Fibroblast of skin of right biceps (primary cell): Measurements from ENCODE around the gene SEL1L3.
"Not testable (repeated sequence)": the region's sequence is repeated elsewhere in the genome, so short reads cannot be mapped to it uniquely, and the experiment has no call there.

ENCODE experiments used
- DNase-seq: peaks from one replicate; pipeline ENCODE4 v3.0.0-alpha.2; 2013

The SEL1L3 gene

DNA sequence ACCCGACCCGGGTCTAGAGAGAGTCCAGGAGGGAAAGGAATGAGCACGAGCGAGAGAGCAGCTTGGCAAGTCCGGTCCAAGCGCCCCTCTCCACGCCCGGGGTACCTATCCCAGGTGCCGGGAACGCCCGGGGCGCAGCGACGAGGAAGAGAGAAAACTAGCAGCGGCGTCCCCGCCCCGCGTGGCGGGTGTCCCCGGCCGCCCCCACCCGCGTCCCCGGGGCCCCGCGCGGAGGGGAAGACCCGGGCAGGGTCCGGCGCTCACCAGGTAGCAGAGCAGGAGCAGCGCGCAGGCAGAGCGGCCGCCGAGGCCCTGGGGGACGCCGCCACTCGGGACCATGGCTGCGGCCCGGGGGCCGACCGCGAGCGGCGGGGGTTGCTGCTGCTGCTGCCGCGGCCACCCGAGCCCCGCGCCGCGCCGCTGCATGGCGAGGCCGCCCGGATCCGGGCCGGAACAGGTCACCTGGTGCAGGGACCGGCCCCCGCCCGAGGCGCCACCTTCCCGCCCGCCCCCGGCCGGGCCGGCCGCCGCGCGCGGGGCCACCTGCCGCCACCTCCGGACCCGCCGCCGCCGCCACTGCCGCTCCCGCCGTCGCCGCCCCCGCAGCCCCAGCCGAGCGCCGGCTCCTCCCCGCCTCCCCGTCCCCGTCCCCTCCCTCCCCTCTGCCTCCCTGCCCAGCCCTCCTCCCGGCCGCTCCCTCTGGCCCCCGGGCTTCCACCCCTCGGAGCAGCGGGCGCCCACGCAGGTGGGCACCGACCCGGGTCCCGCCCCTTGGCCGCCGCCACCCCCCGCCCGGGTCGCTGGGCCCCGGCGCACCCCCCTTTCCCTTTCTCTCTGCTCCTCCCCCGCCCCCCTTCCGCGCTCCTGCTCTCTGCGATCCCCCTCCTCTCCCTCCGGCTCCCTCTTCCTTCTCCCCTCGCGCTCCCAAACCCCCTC is at the start of gene SEL1L3:
Gene SEL1L3 (minus strand): TSS at position 578 of the 936 bp plus-strand sequence. CDS start 152 bp downstream, at position 426.
- no peak for DNase-seq

DNA sequence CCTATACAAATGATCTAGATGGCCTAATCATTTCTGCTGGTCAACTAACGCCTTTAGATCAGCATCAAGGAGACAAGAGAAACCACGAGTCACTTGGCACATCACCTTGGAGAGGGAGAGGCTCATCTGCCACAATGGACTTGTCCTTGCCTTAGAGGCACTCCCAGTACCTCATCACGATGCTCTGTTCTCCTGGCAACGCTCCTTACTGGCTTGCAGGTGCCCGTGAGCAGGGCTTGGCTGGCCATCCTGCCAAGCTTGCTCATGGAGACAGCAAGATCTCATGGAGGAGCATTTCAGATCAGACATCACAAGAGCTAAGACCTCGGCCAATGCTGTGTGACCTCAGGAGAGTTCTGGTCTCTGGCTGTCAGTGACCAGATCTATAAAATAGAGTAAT is 48.6 kb upstream of the SEL1L3 start:
- no peak for DNase-seq

DNA sequence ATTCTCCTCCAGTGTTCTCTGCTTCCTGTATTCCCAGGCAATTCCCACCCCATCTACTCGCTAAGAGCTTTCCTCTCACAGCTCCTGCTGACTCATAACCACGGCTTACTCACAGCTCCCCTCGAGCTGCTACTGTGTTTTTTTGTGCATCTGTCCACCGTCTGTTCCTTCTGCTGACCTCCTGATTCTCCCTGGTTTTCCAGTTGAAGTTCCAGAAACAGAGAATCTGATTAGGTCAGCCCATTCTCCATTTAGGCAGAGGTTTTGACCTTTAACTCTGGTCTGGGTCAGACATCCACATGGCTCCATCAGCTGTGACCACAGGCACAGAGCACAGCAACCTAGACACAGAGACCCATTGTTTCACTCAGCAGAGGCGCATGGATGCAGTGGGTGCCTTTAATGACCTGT is 45.7 kb upstream of the SEL1L3 start:
- DNase-seq: peak; percentile 96

DNA sequence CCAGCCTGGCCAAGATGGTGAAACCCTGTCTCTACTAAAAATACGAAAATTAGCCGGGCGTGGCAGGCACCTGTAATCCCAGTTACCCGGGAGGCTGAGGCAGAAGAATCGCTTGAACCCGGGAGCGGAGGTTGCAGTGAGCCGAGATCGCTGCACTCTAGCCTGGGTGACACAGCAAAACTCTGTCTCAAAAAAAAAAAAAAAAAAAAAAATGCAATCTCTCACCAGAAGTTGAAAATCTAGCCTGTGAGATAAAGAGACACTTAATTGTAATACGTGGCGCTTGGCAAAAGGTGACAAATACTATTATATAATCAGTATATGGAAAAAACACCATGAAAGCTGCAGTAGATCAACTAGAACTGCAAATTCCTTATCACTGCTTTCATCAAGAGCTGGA is 43.3 kb upstream of the SEL1L3 start:
- not testable (repeated sequence) for DNase-seq

DNA sequence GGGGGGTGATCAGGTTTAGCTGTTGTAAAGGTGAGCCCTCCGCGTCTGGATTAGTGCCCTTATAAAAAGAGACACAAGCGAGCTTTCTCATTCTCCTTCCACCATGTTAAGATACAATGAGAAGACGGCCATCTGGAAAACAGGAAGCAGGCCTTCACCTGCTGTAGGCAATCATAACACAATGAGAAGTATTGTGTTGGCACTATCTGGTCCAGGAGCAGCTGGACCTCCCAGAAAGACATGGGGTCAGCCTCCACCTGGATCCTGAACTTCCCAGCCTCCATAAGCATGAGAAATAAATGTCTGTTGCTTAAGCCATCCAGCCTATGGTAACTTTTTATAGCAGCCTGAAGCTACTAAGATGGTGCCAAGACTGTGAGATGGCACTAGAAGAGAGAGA is 42.6 kb upstream of the SEL1L3 start:
- DNase-seq: no peak

DNA sequence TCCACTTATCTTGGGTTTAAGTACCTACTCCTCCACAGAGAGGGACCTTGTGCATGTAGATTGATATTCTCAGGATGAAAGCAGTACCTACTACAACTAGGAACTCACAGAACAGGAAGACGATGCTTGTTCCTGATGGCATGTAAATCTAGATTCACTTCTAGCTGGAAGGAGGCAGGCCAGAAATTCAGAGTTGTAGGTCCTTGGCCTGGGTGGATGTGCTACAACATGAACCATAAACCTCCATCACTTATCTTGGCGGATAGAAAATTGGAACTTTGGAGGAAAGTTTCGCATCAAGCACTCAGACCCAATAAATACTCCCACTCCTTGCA is 41.9 kb upstream of the SEL1L3 start:
- DNase-seq: no peak

DNA sequence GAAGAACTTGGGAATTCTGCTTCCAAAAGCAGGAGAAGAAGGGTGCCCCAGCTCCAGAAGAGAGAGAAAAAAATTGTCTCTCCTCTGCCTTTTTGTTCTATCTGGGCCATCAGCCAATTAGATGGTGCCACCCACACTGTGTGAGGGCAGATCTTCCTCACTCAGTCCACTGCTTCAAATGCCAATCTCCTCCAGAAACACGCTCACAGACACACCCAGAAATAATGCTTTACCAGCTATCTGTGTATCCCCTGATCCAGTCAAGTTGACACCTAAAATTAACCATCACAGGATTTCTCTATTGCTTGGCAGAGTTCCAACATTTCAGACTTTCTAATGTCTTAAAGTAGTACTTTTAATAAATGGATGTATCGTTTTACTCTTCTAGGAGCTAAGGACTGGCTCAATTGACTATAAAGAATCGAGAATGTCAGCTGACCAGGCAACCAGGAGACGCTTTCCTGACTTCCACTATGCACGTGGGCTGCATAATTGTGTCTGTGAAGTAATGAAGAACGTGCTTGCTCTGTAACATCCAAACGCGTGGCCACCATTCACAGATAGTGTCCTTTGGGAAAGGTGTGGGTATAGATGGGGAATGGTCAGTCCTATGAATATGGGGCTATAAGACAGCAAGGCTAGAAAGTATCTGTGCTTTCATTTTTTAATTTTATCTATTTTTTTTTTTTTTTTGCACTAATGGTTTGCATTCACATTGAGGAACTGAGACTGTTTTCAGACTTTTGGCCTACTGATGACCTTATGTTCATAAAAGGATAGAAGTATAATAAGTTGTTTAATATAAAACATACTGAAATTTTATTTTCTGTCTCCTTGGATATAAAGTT is 41.3 kb upstream of the SEL1L3 start:
- no peak for DNase-seq

DNA sequence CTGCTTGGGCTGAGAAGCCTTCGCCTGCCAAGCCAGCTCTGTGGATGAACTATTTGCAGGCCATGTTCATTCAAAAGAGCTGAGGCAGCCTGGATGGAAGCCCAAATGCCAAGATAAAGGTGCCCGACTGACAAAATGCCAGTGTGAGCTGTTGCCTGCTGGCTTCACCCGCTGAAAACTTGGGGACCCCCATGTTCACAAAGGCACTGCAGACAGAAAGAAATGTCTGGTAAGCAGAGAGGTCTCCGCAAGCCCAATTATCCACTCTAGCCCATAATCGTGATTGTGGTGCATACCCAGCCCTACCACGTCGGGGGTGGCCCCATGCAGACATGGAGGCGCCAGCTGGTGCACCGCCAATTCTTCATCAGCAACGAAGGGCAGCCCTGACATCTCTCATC is 38.2 kb upstream of the SEL1L3 start:
- DNase-seq: no peak

DNA sequence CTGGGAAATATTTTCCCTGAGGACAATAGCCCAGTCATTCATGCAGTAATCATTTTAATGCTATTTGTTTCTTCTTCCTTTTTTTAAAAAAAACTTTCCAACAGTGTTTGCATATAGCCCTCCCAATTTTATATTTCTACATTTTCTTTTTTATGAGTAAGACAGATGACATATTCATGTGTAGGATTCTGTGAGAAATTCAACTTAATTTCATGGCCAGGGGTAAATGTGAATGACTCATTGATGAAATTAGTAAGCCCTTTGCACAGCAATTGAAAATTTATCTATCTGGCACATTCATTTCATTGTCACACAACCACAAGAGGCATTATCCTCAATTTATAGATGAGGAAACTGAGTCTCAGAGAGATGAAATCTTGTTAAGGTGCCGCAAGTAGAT is 37.5 kb upstream of the SEL1L3 start:
- peak; percentile 76 for DNase-seq

DNA sequence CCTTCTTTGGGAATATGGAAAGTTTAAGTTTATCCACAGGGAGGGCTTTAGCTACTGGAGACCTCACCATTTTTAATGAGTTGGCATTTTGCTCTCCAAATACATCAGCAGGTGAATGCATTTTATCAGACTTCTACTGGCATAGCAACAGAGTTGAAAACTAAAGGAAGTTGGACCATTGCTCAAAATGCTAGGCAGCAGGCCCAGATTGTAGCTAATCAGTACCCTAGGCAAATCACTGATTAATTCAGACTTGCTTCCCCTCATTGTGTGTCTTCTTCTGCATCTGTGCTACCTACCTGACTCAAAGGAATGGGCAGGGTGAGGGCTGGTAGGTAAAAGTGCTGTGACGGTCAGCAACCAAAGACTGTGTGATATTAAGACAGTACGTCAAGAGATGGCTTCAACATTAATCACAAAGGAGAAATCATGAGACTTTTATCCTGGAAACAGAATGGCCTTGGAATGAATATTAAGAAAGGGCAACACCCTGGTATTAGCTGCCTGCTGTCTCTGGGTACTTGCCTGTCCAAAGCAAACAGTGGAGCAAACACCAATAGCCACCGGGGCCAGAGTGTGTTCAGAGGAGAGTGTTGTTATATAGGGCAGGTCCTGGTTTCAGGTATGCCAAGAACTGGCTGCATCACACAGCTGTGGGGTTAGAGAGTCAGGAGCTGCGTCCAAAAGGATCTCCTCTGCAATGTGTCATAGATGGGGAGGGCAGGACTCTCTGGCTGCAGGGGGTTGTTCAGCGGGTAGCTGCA is 34.2 kb upstream of the SEL1L3 start:
- DNase-seq: no peak

DNA sequence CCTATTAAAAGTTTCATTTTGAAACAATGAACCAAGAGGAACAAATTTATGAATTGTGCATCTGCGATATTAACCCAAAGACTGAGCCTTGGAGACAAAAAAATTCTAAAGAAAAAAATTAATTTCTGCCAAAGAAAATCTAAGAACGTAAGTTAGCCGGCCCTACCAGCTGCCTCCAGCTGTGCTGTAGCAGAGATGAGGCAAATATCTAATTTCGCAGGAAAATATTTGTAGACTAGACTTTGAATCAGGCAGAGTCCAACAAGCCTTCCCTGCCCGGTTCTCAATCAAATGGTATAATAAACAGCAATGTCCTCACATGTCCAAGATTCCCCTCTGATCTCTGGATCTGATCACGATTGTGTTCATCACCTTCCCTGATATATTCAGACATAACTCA is 30.0 kb upstream of the SEL1L3 start:
- DNase-seq: no peak

DNA sequence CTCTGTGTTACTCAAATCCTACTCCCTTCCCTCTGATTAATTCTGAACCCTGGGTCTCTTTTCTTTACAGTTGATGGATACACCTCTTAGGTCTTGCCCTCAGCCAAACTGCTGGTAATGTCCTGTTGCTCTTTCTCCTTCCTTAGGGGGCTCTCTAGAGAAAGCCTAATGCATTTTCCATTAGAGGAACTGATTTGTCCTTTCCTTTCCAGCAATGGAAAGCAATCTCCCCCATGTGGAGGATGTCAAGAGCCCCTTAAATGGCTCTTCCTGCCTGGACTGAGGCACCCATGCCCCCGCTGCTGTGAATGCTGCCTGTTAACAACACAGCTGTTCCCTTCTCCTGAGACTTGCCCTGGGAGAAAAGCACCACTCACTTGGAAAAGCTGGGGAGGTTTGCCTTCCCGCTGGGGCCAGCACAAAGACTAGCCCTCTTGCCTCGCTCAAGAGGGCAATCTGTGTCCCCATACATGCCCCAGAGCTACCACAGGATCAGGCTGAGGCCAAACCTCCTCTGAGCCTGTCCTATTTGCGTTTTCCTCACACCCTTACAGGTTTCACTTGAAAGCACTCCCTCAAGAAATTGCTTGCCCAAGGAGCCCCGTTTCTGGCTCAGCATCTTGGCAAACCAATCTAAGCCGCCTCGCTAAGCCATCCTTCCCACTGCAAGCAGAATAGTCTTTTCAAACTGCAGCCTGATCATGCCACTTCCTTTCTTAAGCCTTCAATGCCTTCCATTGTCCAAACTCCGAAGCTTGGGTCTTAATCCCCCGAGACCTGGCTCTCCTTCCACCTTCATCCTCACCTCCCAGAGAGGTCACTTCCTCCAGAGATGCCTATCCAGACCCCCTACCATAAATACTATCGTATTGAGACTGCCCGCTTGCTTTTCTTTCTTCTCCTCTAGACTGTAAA is 28.0 kb upstream of the SEL1L3 start:
- DNase-seq: no peak

DNA sequence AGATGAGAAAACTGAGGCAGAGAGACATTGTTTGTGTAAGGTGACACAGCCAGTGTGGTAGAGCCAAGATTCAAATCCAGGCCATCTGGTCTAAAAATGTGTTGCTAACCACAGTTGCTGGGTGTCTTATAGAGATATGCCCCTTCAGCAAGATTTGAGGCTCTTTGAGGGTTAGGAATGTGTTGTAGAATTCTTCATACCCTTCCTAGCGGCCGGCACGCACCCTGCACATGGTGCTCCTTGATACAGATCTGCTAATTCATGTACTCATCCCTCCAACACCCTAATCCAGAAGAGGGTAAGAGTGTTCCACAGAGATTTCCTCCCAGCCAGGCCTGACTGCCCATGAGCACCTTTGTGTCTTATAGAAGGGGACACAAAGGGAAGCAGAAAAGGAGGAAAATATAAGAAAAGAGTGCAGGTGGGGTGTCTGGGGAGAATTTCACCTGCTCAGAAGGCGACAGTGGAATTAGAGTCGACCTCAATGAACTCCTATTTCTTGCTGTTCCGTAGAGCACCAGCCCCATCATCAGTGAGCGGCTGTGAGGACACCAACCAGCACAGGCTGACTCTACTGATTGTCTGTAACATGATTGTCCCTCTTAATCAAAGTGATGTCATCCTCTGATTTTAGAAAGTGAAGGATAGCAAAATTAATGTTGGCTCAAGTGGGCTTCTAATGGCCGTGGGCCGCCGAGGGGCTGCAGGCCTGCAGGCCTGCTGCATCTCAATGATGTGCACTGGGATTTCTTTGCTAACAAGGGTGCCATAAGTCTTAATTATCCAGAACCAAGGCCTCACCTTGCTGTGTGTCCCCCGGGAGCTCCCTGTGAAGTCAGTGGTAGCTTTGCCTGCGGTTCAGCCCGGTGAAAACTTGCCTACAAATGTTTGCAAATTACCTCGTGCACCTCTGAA is 27.1 kb upstream of the SEL1L3 start:
- no peak for DNase-seq

DNA sequence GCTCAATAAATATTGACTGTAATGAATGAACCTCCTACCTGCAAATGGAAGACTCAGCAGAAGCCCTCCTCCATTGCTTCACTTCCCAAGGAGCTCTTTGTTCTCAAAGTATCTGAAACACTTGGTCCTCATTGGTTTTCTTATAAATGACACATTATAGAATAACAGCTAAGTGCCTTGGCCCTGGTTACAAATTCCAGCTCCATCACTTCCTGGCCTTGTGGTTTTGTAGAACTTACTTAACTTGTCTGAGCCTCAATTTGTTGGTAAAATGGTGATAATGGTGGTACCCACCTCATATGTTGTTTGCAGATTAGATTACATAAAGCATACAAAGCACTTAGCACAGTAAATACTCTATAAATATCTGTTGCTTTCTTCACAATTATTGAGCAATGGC is 26.0 kb upstream of the SEL1L3 start:
- DNase-seq: peak; percentile 60

DNA sequence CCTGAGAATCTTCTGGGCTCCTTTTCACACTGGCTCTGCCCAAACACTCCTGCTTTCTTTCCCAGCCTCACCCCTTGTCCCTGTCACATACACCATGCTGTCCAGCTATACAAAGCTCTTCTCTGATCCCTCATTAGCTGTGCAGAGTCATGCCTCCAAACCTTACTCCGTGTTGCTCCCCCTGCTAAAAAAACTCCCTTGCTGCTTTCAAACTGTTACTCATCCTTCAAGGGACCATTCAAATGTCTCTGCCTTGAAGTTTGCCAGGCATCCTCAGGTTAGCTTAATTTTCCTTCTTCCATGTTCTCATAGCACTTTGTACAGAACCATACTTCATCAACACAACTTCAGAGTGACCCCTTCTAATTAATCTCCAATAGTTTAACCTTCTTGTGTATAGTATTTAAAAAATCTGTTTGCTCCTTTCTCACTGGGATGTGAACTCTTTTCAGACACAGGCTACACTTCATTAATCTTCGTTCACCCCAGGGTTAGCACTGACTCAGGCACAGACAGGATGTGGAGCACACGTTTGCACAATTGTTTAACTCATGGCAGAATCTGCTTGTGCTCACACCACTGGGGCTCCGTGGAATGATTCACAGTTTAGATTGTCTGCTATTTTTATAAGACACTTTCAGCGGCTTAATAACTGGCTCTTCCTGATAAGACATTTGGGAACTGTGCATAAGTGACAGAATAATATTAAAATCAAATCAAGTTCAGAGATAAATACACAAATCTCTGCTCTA is 21.4 kb upstream of the SEL1L3 start:
- DNase-seq: peak; percentile 87

DNA sequence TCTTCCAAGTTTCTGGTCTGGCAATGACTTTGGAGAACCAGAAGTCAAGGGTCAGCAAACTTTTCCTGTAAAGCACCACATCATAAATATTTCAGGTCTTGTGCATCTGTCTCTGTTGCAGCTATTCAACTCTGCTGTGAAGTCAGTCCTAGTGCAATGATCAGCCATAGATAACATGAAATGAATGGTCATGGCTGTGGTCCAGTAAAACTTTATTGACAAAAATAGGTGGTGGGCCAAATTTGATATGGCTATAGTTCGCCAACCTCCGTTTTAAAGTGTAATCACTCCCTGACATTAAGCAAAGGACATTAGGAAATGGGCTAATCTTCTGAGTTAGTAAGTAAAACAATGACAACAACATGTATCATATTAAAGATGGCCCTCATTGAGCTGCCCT is 20.8 kb upstream of the SEL1L3 start:
- DNase-seq: no peak

DNA sequence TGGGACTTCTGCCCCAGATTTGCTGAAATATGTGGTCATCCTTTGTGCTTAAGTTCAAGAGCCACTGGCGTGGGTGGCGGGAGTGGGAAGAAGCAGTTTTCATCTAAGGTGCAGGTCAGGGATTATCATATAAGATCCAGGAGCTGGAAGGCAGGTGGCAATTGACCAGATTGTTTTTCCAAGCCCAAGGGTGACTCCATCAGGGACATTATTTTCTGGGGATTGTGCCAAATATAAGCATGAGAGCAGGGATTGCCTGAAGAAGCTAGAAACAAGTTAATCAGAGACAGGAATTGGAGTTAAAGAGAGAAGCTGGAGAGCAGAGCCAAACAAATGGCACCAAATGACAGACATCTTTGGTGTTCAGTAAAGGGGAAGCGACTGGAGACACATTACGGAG is 19.4 kb upstream of the SEL1L3 start:
- no peak for DNase-seq

DNA sequence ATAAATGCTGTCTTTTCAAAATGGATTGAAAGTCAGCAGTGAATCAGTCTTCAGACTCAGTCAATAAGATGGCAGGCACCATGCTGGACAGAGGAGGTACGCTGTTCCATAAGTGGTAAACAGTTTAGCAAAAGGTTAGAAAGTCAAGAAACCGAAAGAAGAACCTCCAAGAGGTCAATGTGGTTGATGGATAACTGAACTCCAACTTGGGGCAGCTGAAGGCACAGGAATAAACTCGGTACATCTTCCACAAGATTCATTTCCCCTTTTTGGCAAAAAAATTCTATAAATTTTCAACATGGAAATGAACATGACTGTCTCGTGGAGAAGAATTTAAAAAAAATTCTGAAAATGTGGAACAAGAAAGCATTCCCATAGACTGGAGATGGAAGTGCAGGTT is 18.4 kb upstream of the SEL1L3 start:
- no peak for DNase-seq

DNA sequence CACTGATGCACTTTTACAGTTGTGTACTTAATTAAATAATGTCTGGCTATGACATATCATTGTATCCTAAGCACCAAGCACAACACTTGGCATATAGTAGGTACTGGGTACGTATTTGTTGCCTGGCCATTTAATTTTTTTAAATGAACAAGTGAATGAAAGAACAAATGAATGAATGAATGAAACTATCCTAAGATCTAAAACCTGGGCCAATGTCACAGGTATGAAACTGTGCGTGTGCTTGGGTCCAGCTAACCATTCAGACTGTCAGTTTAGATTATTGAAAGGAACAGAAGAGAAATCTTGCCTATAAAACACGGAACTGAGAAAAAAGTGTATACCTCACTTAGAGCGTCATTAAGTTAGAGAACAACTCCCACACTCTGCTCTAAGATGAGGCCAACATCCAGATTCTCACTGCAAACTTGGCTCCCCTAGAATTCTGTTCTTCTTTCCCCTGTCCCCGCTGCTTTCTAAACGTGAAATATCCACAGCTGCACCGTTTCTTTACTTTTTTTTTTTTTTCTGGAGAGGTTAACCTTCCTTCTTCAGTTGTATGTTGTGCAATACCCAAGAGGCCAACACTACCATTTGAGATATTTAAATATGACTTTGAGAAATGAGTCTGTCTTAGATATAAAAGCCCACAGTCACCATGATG is 17.3 kb upstream of the SEL1L3 start:
- peak; percentile 76 for DNase-seq

DNA sequence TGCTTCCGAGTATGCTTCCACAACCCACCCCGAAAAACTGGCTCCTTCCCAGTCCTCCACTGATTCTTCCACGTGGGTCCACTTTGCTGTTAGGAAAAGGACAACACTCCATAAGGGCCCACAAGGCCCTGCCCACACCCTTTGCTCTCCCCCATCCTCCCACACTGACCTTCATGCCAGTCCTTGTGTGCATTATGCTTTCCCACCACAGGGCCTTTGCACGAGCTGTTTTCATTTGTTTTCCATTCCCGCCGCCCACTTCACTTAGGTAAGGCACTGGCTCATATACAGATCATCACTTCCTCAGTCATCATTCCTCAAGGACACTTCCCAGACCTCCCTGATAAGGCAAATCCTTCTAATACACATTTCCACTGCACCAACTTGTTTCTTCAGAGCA is 16.8 kb upstream of the SEL1L3 start:
- no peak for DNase-seq
